Activated naive CD8-positive, alpha-beta T cell treated with anti-CD3 and anti-CD28 coated beads, Interleukin-2, amount 50 U/mL, for 16 hours (primary cell): Measurements from ENCODE around the gene PUS7L.
"Not testable (repeated sequence)": the region's sequence is repeated elsewhere in the genome, so short reads cannot be mapped to it uniquely, and the experiment has no call there.

Source experiments
- DNase-seq: peaks from one replicate; pipeline ENCODE4 v3.0.0-alpha.2; 2020; ENCODE audit warnings: low read depth, low spot score

The PUS7L gene

DNA sequence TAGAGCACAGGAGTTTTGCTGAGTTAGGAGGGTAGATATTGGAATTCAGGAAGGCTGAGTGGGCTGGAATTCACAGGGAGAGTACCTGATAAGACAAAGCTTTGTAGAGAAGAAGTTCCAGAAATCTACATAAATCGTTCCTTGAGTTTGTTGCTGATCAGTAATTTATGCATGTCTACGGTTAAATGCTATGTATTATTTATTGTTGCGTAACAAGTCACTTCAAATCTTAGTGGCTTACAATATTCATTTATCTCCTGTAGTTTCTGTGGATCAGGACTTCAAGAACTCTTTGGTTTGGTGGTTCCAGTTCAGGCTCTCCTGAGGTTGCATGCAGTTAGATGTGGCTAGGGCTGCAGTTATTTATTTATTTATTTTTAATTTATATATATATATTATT is 7.8 kb downstream of the PUS7L start:
- no peak for DNase-seq

- no peak for DNase-seq
Measured at GRCh38 chr12:43749016-43749415, 9.6 kb downstream of the PUS7L start.

DNA sequence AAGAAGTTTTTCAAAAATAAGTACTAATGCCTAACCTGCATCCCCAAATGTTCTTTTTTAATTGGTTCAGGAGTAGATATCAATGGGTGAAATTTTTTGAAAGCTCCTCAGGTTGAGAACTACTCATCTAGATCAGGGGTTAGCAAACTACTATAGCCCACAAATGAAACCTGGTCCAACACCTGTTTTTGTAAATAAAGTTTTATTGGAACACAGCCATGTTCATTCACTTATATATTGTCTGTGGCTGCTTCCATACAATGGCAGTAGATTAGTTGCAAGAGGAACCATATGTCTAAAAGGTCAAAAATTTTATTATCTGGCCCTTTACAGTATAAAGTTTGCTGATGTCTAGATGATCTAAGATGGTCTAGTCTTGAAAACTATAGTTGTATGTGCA is 13.8 kb downstream of the PUS7L start:
- DNase-seq, result no peak

DNA sequence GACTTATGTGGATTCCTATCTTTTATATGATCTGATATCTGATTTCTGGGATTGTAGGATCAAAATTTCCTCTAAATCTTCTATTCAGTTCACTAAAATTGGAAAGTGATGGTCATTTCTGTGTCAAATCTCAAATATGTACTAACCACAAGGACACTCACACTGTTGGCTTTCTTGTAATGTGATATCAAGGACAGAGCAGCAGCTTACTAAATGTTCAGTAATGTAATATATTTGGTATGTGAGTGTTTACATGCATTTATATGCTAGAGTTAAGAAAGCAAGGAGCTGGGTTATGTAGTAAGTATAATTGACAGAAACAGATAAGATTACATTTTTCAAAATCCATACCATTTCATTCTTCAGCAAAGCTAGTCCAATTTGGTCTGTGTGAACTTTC is 16.5 kb downstream of the PUS7L start:
- DNase-seq, result no peak

GRCh38 chr12:43740511-43741100 is 18.0 kb downstream of the PUS7L start:
- no peak for DNase-seq

DNA sequence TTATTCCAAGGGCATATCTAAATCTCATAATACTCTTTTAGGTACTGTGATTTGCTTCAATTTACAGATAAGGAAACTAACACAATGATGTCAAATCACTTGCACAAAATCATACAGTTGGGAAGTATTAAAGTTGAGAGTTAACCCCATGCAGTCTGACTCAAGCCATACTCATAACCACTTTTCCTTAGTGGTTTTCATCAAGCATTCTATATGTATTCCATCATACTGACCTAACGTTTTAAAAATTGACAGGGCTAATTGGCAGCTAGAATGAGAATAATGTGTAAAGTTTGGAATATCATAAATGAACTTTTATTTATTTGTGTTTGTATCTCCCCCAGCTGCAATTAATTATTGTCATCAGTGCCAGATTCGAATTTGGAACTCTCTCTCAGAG is 20.9 kb downstream of the PUS7L start:
- no peak for DNase-seq

- DNase-seq, result no peak
Measured at GRCh38 chr12:43736927-43737440, 21.6 kb downstream of the PUS7L start.

DNA sequence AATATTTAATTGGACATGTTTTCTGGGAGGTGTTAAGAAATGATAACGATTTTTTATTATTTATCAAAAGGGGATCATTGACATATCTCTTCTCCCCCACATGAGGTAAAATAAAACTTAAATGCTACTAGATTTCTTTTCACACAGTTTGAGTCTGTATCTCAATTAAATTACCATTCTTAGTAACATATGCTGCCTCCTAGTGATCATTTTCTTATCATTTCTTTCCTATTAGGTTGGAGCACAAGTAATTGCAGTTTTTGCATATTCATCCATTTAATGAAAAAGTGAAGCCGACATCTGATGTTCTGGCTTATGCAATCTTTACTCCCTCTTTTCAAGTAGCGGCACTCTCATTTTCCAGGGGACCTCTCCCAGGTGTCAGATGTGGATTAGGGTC is 24.9 kb downstream of the PUS7L start:
- DNase-seq, result no peak

GRCh38 chr12:43730283-43730682 is 28.3 kb downstream of the PUS7L start:
- DNase-seq, result no peak

DNA sequence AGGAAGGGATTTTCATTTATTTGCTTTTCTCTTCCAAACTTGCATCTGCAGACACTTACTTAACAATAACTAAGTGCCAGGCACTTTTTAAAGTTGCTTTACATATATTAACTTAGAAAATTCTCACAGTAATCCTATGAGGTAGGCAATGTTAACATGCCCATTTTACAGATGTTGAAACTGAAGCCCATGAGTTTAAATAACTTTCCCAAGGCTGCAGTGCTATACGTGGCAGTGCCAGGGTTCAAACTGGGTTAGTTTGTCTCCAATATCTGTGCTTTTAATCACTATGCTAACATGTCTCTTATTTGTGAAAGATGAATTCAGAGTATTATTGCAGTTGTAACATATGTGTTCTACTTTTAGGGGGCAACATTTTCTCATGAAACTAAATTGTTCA is 29.9 kb downstream of the PUS7L start:
- DNase-seq, result no peak

GRCh38 chr12:43728117-43728516 is 30.5 kb downstream of the PUS7L start:
- DNase-seq, result no peak

DNA sequence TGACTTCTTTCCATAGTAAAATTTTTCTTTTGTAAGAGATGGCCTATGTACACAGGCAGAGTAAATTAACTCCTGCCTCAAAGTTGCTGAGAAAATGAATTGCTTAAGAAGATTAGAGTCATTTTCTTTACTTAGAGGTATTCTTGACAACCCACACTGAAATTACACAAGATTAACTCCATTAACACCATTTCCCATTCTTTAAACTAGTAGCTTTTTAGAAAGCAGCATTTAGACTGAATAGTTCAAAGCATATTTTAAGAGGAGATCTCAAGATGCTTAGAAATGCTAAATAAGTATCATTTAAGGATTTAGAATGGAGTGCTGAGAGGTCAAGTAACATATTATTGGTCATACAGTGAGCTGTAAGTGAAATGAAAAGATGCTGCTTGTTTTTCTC is 35.5 kb downstream of the PUS7L start:
- no peak for DNase-seq

GRCh38 chr12:43722621-43723020 is 36.0 kb downstream of the PUS7L start:
- no peak for DNase-seq

DNA sequence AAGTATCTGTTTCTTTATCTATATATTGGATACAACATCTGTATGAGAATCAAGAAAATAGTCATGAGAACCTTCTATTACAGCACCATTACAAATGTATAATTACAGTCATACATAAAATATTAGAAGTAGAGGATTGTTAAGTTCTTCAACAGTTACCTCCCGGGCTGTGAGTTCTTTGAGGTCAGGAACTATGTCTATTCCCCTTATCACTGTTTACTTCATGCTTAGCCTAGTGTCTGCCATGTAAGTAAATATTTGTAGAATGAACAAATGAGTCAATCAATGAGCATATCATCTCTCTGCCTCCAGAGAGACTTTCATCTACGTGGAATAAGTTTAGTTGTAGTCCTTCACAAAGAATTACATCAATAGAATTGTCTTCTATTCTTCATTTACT is 47.2 kb downstream of the PUS7L start:
- no peak for DNase-seq

DNA sequence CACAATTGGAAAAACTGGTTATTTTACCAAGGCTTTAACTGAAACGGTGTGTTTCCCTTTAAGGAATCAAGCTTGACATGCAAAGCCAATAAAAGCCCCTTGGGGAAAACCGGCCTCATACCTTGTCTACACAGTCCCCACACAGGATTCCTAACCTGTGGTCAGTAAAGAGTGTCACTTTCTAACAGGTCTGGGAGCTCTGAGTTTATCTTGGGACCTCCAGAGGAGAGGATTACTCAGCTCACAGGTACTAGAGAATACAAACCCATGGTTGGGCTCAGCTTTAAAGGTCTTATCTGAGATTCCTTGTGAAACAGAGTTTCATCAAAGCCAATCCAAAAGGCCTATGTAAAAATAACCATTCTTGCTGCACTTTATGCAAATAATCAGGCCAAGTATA is 54.8 kb downstream of the PUS7L start:
- not testable (repeated sequence) for DNase-seq

GRCh38 chr12:43701194-43701593 is 57.4 kb downstream of the PUS7L start:
- not testable (repeated sequence) for DNase-seq

- no peak for DNase-seq
Measured at GRCh38 chr12:43696154-43696553, 62.4 kb downstream of the PUS7L start.

DNA sequence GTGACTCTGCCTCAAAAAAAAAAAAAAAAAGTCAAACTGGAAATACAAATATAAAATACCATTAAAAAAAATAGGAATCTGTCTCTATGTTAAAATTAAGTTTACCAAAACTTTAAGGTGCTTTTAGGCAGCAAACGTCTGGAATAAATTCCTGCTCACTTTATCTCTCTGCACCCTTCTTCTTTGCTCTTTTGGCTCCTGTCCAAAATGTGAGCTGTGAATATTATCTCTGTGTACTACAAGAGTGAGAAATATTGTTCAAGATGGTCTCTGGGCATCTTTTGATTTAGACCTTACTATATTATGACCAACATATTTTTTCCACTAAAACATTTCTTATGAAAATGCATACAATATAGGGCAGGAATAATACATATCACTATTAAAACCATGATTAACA is 63.7 kb downstream of the PUS7L start:
- no peak for DNase-seq

DNA sequence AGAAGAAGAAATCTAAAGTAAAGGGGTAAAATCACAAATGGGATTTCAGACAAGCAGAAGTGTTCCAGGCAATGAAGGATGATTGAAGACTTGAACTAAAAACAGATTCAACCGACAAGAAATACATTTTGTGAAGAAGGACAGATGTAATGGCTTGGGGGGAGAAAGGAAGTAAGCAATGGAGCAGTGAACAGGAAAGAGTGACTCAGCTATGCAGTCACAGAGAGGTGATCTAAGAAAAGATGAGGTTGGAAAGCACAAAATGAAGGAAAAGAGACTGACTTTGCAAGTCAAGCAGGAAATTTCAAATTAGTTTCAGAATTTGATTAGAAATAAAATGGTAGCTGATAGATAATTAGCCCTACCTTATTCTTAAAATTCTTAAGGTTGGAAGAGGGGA is 66.5 kb downstream of the PUS7L start:
- DNase-seq, result no peak

- DNase-seq, result not testable (repeated sequence)
Measured at GRCh38 chr12:43685491-43685890, 73.1 kb downstream of the PUS7L start.

DNA sequence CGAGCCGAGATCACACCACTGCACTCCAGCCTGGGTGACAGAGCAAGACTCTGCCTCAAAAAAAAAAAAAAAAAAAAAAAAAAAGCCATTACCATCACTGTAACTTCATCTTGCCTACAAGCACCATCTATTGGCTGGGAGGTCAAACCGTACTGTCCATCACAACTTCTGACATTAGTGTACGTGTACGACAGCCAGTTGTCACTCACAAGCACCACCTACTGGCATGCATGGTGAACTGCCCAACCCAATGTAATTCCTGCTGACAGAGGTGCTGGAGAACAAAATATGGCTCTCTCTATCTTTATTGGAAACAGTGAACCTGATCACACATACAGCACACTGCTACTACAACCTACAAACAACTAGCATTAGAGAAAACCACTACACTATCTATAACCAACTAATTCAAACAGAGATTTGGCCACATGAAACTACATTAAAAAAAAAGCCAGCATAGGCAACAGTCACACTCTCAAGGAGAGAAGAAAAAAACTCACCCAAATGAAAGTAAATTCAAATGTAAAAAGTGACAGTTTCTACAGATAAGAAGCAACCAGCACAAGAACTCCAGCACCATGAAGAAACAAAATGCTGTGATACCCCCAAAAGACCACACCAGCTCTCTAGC is 82.3 kb downstream of the PUS7L start:
- DNase-seq, result no peak

DNA sequence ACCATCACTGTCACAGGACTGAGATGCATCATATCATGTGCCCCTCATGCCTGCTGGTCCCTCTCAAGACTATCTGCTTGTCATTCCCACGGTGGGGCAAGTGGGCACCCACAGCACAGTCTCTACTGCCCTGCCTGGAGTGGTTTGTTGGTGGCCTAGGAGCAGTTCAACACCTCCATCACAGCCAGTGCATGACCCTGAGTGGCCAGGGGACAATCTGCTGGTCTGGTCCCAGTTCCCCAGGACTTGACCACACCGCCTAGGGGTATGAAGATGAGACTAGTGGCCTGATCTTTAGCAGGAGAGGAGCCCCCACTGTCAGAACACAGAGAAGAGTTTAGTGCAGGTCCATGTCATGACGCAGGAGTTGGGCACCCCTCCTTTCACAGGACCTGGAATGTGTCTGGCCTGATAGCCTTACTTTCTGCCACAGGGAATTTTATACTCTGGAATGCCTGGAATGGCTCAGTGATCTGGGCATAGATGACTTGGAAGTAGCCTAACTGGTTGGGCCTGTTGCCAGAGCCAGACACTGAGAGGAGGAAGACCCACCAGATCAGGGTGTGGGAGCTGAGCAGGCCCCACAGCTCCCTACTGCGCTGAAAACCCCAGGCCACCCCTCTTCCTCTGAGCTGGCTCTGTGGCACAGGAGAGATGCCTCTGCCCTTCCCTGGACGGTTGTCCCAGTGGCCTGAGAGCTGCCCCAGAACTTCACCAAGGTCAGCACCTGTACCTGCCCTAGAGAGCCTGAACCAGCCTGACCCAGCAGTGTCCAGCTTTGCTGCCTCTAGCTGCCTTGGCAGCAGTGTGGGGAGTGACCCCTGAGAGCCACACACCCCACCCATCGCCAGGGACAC is 83.3 kb downstream of the PUS7L start:
- DNase-seq, result no peak

DNA sequence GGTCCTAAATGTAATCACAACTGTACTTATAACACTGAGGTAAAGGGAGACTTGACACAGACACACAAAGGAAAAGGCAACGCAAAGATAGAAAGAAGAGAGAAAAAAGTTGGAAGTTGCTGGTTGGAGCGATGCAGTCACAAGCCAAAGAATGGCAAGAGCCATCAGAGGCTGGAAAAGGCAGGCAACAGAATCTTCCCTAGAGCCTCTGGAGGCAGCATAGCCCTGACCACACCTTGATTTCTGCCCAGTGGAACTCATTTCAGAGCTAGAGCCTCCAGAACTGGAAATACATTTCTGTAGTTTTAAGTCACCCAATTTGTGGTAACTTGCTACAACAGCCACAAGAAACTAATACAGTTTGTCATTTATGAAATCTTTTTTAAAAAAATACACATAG is 89.2 kb downstream of the PUS7L start:
- DNase-seq, result no peak
